ENCODE results near the gene PEX3.

The PEX3 gene

GRCh38 chr6:143426026-143426425 lies 24.6 kb upstream of the PEX3 start:
- Histone ChIP-seq H3K4me3 (replicated peaks; ENCODE audit: low read depth, low read length) (no peak overlapping the region), H3K36me3 (ENCODE audit: control insufficient read depth, insufficient read depth, low read length) (no peaks in the 10 kb centered on the region; the same call in 1 of the 2 replicates), H3K27me3 (replicated peaks; ENCODE audit: control insufficient read depth, insufficient read depth, low read length) (no peaks in the 10 kb centered on the region)
- TF ChIP-seq CTCF (IDR thresholded peaks at IDR 0.05; ENCODE audit: insufficient read depth, low read length, poor library complexity, severe bottlenecking): no peak
- no peak for DNase-seq (ENCODE audit: extremely low read depth, insufficient read length)

DNA sequence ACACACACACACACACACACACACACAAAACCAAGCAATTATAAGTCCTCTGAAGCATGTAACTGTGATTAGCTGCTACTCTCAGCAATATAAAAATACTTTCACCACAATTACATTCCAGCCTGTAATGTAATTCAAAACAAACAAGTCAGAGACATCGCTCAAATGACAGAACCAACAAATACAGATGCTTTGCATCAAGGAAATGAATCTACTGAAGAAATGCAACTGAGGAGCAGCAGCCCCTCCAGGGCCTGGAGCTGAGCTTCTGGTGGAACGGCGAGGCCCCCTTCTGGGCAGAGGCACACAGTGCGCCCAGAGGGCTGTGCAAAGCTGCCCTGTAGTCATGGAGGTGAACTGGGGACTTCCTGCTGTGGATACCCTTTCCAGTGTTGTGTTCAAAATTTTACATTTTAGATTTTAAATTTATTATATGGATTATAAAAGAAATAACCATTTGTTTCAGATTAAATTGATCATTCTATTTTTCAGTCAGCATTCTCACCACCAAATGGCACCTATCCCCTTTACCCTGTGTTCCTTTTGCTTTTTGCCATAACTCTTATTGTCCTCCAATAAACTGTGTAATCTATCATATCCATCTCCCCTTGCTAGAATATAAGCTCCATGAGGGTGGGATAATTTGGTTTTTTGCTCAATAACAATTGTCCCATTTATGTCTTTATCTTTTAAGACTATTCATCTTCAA lies 23.3 kb upstream of the PEX3 start:
- peak; percentile 72 for DNase-seq (ENCODE audit: extremely low read depth, insufficient read length)
- Histone ChIP-seq H3K27me3 (replicated peaks; ENCODE audit: control insufficient read depth, insufficient read depth, low read length) (no peaks in the 10 kb centered on the region), H3K36me3 (ENCODE audit: control insufficient read depth, insufficient read depth, low read length) (no peaks in the 10 kb centered on the region; the same call in 1 of the 2 replicates), H3K4me3 (replicated peaks; ENCODE audit: low read depth, low read length) (no peak overlapping the region)
- peak; percentile 98 for TF ChIP-seq CTCF (IDR thresholded peaks at IDR 0.05; ENCODE audit: insufficient read depth, low read length, poor library complexity, severe bottlenecking)

DNA sequence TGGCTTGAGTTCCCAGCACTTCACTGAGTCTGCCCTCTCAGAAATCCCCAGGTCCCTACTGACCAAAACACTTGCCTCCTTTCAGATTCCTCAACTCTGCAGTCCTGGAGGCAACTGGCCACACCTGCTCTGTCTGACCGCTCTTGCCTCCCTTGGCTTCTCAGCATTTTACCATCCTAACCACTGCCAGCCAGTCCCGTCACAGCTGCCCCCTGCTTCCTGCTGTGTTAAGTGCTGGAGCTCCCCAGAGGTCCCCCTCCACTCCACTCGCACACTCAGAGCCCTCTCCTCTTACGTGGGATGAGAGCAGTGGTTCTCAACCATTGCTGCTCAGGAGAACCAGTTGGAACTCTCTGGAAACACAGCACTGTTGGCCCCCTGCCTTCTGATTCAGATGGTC lies 20.6 kb upstream of the PEX3 start:
- Histone ChIP-seq H3K4me3 (replicated peaks; ENCODE audit: low read depth, low read length) (no peak overlapping the region), H3K36me3 (ENCODE audit: control insufficient read depth, insufficient read depth, low read length) (no peaks in the 10 kb centered on the region; the same call in 1 of the 2 replicates), H3K27me3 (replicated peaks; ENCODE audit: control insufficient read depth, insufficient read depth, low read length) (no peaks in the 10 kb centered on the region)
- TF ChIP-seq CTCF (IDR thresholded peaks at IDR 0.05; ENCODE audit: insufficient read depth, low read length, poor library complexity, severe bottlenecking): no peak
- no peak for DNase-seq (ENCODE audit: extremely low read depth, insufficient read length)

GRCh38 chr6:143431226-143431625 lies 19.4 kb upstream of the PEX3 start:
- no peak for DNase-seq (ENCODE audit: extremely low read depth, insufficient read length)
- TF ChIP-seq CTCF (IDR thresholded peaks at IDR 0.05; ENCODE audit: insufficient read depth, low read length, poor library complexity, severe bottlenecking): no peak
- Histone ChIP-seq H3K27me3 (replicated peaks; ENCODE audit: control insufficient read depth, insufficient read depth, low read length) (no peaks in the 10 kb centered on the region), H3K36me3 (ENCODE audit: control insufficient read depth, insufficient read depth, low read length) (no peaks in the 10 kb centered on the region; the same call in 1 of the 2 replicates), H3K4me3 (replicated peaks; ENCODE audit: low read depth, low read length) (no peak overlapping the region)

DNA sequence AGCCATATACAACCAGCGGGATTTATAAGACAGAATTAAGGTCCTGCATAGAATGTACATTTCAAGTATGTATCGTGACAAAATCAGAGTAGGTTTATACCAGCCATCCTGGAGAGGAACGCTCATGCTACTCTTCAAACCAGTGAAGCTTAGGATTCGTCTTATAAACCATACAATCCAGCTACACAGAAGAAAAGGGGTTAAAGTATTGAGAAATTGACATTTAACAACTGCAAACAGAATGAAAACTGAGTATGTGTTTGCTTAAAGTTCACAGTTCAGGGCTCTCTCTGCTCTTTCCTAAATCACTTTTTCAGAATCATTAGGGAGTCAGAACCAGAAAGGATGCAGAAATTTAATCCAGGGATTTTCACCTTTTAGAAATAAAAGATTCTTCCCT lies 18.0 kb upstream of the PEX3 start:
- DNase-seq (ENCODE audit: extremely low read depth, insufficient read length): no peak
- TF ChIP-seq CTCF (IDR thresholded peaks at IDR 0.05; ENCODE audit: insufficient read depth, low read length, poor library complexity, severe bottlenecking): no peak
- H3K4me3 ChIP-seq (replicated peaks; ENCODE audit: low read depth, low read length): no peak overlapping the region
- H3K36me3 ChIP-seq (ENCODE audit: control insufficient read depth, insufficient read depth, low read length): peaks cover 1% of the 10 kb centered on the region
- no peaks in the 10 kb centered on the region for H3K27me3 ChIP-seq (replicated peaks; ENCODE audit: control insufficient read depth, insufficient read depth, low read length)

Data from GM06990 (cell line).